KMS-11 (cell line): ENCODE results near the gene METAP2.

ENCODE experiments used
- H2AFZ ChIP-seq: fragments of 200-600 bp; sonication (generic); 2 replicates; pipeline ENCODE4 v1.6.1; 2016; ENCODE audit warnings: antibody characterized with exemption, mixed run types, low read depth
- H3K27ac ChIP-seq: fragments of 200-600 bp; sonication (generic); 2 replicates; pipeline ENCODE4 v1.6.1; 2016; ENCODE audit warnings: mild to moderate bottlenecking, mixed run types
- H3K27me3 ChIP-seq: fragments of 200-600 bp; sonication (generic); 2 replicates; pipeline ENCODE4 v1.6.1; 2017; ENCODE audit warnings: mild to moderate bottlenecking, low read depth, mixed run types, moderate library complexity; ENCODE audit not compliant: insufficient read depth
- H3K36me3 ChIP-seq: fragments of 200-600 bp; sonication (generic); 2 replicates; pipeline ENCODE4 v1.6.1; 2017; ENCODE audit warnings: mild to moderate bottlenecking, mixed run types; ENCODE audit not compliant: insufficient read depth
- H3K4me1 ChIP-seq: fragments of 200-600 bp; sonication (generic); 2 replicates; pipeline ENCODE4 v1.6.1; 2016; ENCODE audit warnings: mild to moderate bottlenecking, low read depth, mixed run types; ENCODE audit not compliant: poor library complexity, severe bottlenecking
- H3K4me2 ChIP-seq: fragments of 200-600 bp; sonication (generic); 2 replicates; pipeline ENCODE4 v1.7.0; 2016; ENCODE audit warnings: mild to moderate bottlenecking, mixed run types
- H3K4me3 ChIP-seq: fragments of 200-600 bp; sonication (generic); IDR thresholded peaks from 2 replicates; pipeline ENCODE4 v1.6.1; 2017; ENCODE audit warnings: low read depth, low read length, mixed read lengths; ENCODE audit not compliant: insufficient read depth
- H3K79me2 ChIP-seq: fragments of 200-600 bp; sonication (generic); 2 replicates; pipeline ENCODE4 v1.6.1; 2016; ENCODE audit warnings: low read depth, mixed run types; ENCODE audit not compliant: insufficient read depth
- H3K9ac ChIP-seq: fragments of 200-600 bp; sonication (generic); 2 replicates; pipeline ENCODE4 v1.6.1; 2016; ENCODE audit warnings: mild to moderate bottlenecking, mixed run types
- H4K20me1 ChIP-seq: fragments of 200-600 bp; sonication (generic); 2 replicates; pipeline ENCODE4 v1.6.1; 2016; ENCODE audit warnings: mild to moderate bottlenecking, mixed run types; ENCODE audit not compliant: insufficient read depth
- TF ChIP-seq, protein P1 (sequence below): fragments of 200-600 bp; sonication (generic); conservative IDR thresholded peaks from 2 replicates; pipeline ENCODE4 v1.6.1; 2017; ENCODE audit warnings: low read depth, mild to moderate bottlenecking, antibody characterized with exemption, low read length, moderate library complexity, mixed read lengths

The METAP2 gene

GRCh38 chr12:95499772-95500171 is 25.8 kb downstream of the METAP2 start:
- no peaks in the 10 kb centered on the region for H3K27me3 ChIP-seq
- H3K36me3 ChIP-seq = peaks cover 15% of the 10 kb centered on the region
- no peak overlapping the region for H2AFZ ChIP-seq
- no peak overlapping the region for H3K27ac ChIP-seq
- no peak overlapping the region for H3K4me3 ChIP-seq
- no peak overlapping the region for H3K4me2 ChIP-seq
- H3K4me1 ChIP-seq = no peaks in the 10 kb centered on the region
- TF ChIP-seq, protein P1, sequence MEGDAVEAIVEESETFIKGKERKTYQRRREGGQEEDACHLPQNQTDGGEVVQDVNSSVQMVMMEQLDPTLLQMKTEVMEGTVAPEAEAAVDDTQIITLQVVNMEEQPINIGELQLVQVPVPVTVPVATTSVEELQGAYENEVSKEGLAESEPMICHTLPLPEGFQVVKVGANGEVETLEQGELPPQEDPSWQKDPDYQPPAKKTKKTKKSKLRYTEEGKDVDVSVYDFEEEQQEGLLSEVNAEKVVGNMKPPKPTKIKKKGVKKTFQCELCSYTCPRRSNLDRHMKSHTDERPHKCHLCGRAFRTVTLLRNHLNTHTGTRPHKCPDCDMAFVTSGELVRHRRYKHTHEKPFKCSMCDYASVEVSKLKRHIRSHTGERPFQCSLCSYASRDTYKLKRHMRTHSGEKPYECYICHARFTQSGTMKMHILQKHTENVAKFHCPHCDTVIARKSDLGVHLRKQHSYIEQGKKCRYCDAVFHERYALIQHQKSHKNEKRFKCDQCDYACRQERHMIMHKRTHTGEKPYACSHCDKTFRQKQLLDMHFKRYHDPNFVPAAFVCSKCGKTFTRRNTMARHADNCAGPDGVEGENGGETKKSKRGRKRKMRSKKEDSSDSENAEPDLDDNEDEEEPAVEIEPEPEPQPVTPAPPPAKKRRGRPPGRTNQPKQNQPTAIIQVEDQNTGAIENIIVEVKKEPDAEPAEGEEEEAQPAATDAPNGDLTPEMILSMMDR = no peak
- H3K9ac ChIP-seq = no peak overlapping the region
- no peaks in the 10 kb centered on the region for H3K79me2 ChIP-seq
- H4K20me1 ChIP-seq = no peaks in the 10 kb centered on the region

GRCh38 chr12:95504140-95504539 is 30.2 kb downstream of the METAP2 start:
- no peaks in the 10 kb centered on the region for H4K20me1 ChIP-seq
- H3K4me1 ChIP-seq = peaks cover under 1% of the 10 kb centered on the region
- no peak overlapping the region for H3K9ac ChIP-seq
- no peak overlapping the region for H3K27ac ChIP-seq
- TF ChIP-seq, protein P1 = no peak
- 0 out of 2 replicates have a peak, but pooled peaks cover under 1% of the 10 kb centered on the region for H3K79me2 ChIP-seq
- no peak overlapping the region for H3K4me3 ChIP-seq
- H3K36me3 ChIP-seq = peaks cover 5% of the 10 kb centered on the region; the same call in 1 of the 2 replicates
- no peaks in the 10 kb centered on the region for H3K27me3 ChIP-seq
- H2AFZ ChIP-seq = no peak overlapping the region
- H3K4me2 ChIP-seq = no peak overlapping the region

- TF ChIP-seq, protein P1 = no peak
- no peak overlapping the region for H3K9ac ChIP-seq
- no peak overlapping the region for H2AFZ ChIP-seq
- peaks cover 5% of the 10 kb centered on the region; the same call in 1 of the 2 replicates for H3K36me3 ChIP-seq
- H3K4me3 ChIP-seq = no peak overlapping the region
- H3K27me3 ChIP-seq = no peaks in the 10 kb centered on the region
- H4K20me1 ChIP-seq = no peaks in the 10 kb centered on the region
- H3K4me1 ChIP-seq = peaks cover 6% of the 10 kb centered on the region
- H3K79me2 ChIP-seq = 0 out of 2 replicates have a peak, but pooled peaks cover 5% of the 10 kb centered on the region
- no peak overlapping the region for H3K4me2 ChIP-seq
- no peak overlapping the region for H3K27ac ChIP-seq
Measured at GRCh38 chr12:95505039-95505438, 31.1 kb downstream of the METAP2 start.

DNA sequence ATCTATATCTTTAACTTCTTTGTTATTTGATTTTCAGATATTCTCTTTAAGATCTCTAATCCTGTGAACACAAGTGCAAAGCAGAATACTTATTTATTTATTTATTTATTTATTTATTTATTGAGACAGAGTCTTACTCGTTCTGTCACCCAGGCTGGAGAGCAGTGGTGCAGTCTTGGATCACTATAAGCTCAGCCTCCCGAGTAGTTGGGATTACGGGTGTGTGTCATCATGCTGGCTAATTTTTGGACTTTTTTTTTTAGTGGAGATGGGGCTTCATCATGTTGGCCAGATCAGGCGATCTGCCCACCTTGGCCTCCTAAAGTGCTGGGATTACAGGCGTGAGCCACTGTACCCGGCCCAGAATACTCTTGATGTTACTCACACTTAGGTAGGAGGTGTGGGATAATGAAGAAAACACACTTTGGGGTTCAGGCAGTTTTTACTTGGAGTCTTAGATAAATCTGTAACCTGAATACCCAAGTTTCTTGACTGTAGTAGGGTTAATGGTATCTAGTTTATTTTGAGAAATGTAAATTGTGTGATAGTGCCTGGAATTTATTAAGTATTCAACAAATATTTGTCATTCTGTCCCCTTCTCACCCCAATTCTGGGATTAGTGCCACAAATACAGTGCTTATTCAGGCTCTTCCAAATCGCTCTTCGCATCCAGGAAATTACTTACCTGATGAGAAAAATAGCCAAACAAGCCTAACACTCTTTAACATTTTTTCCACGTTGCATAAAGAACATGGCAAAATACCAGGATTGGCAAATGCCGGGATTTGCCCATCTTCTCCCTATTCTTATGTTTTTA is 33.0 kb downstream of the METAP2 start:
- Histone ChIP-seq H3K36me3 (peaks cover 5% of the 10 kb centered on the region; the same call in 1 of the 2 replicates), H4K20me1 (no peaks in the 10 kb centered on the region)

More for the DNA sequence above, 33.0 kb downstream of the METAP2 start:
- H3K9ac ChIP-seq = no peak overlapping the region
- no peak overlapping the region for H3K27ac ChIP-seq
- 0 out of 2 replicates have a peak, but pooled peaks cover 5% of the 10 kb centered on the region for H3K79me2 ChIP-seq
- H3K4me1 ChIP-seq = peaks cover 6% of the 10 kb centered on the region
- no peak overlapping the region for H3K4me2 ChIP-seq
- H3K27me3 ChIP-seq = no peaks in the 10 kb centered on the region
- TF ChIP-seq, protein P1 = no peak
- no peak overlapping the region for H2AFZ ChIP-seq
- no peak overlapping the region for H3K4me3 ChIP-seq
